ENCODE results near the gene REPS2. TPM values are rescaled to one million over a fixed set of nuclear protein-coding genes. Genes with fewer than 3 reads are reported as not detected.

The REPS2 gene
- total RNA-seq, 2 donors from 2014 or later: 30.7 to 46.5 TPM

DNA sequence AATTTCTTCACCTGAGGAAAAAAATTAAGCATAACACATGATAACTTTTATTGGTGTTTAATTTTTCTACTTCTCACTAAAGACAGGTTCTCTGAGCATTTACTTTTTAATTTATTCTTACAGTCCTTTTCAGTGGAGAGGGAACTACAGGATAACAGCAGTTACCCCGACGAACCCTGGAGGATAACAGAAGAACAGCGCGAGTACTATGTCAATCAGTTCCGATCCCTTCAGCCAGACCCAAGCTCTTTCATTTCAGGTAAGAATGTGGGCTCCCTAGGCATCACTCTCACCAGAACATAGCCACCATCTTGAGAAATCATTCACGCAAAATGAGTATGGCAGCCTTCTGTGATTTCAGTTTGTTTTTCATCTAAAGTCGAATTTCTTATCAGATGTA lies 100.8 kb downstream of the REPS2 start:
- H3K27me3 ChIP-seq (replicated peaks; ENCODE audit: insufficient read depth): no peaks in the 10 kb centered on the region
- H3K9me3 ChIP-seq: no peaks in the 10 kb centered on the region
- 75% methylated on average over 7 of the region's 7 CpGs for WGBS
- no peak overlapping the region for H3K4me3 ChIP-seq
- H3K4me1 ChIP-seq (replicated peaks): no peaks in the 10 kb centered on the region
- TF ChIP-seq POLR2A (IDR thresholded peaks at IDR 0.05) (no peak), CTCF (IDR thresholded peaks at IDR 0.05) (no peak), POLR2AphosphoS5 (IDR thresholded peaks at IDR 0.05) (no peak)
- DNase-seq (ENCODE audit: low spot score): no peak
- no peaks in the 10 kb centered on the region for H3K36me3 ChIP-seq
- no peak overlapping the region for H3K27ac ChIP-seq
- intact Hi-C loops (cut with DNase I): loop anchor here (10.0 kb wide), 1 partner anchor 222 kb away; no protein-coding TSS in a partner anchor

DNA sequence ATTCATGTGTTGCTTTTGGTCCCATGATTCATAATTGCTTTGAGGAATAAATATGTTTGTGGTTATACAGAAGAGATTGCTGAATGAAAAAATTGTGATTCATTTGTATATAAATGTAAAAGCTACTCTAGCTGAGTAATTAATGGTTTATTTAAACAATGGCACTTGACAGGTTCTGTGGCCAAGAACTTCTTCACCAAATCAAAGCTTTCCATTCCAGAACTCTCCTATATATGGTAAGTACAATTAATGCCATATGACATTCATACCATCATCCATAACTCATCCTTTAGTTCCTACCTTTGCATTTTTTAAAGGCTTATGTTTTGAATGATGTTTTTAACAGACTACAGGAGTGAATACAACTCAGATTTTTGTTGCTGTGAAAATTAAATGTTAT lies 105.8 kb downstream of the REPS2 start:
- no peaks in the 10 kb centered on the region for H3K9me3 ChIP-seq
- no peak overlapping the region for H3K27ac ChIP-seq
- no peaks in the 10 kb centered on the region for H3K4me1 ChIP-seq (replicated peaks)
- TF ChIP-seq CTCF (IDR thresholded peaks at IDR 0.05) (no peak), POLR2AphosphoS5 (IDR thresholded peaks at IDR 0.05) (no peak), POLR2A (IDR thresholded peaks at IDR 0.05) (no peak)
- no peak for DNase-seq (ENCODE audit: low spot score)
- H3K4me3 ChIP-seq: no peak overlapping the region
- H3K36me3 ChIP-seq: no peaks in the 10 kb centered on the region
- intact Hi-C loops (cut with DNase I): no loop called here
- H3K27me3 ChIP-seq (replicated peaks; ENCODE audit: insufficient read depth): no peaks in the 10 kb centered on the region

DNA sequence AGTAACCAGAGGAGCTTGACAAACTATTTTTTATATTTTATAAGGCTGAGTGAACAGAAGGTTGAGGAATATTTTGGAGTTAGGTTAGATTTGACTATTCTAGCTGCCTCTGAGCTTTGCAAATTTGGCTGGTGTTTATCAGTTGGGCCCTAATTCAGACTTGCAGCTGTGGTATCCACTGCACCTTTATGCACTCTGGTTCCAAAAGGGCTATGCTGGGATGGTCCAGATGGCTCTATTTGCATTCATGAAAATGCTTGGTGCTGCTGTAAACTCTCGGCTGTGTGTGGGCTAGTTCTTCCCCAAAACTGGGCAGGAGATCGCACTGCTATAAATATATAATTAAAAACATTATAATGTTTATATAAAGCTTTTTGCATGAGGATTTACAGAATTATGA lies 106.3 kb downstream of the REPS2 start:
- intact Hi-C loops (cut with DNase I): no loop called here
- DNase-seq (ENCODE audit: low spot score): no peak
- TF ChIP-seq CTCF (IDR thresholded peaks at IDR 0.05): no peak
- TF ChIP-seq POLR2A (IDR thresholded peaks at IDR 0.05): no peak
- TF ChIP-seq POLR2AphosphoS5 (IDR thresholded peaks at IDR 0.05): no peak
- H3K9me3 ChIP-seq: no peaks in the 10 kb centered on the region
- H3K27ac ChIP-seq: no peak overlapping the region
- no peaks in the 10 kb centered on the region for H3K4me1 ChIP-seq (replicated peaks)
- 21% methylated on average over 2 of the region's 2 CpGs for WGBS
- no peak overlapping the region for H3K4me3 ChIP-seq
- no peaks in the 10 kb centered on the region for H3K27me3 ChIP-seq (replicated peaks; ENCODE audit: insufficient read depth)
- H3K36me3 ChIP-seq: no peaks in the 10 kb centered on the region

GRCh38 chrX:17053502-17053901 lies 107.0 kb downstream of the REPS2 start:
- Histone ChIP-seq H3K27me3 (replicated peaks; ENCODE audit: insufficient read depth) (no peaks in the 10 kb centered on the region), H3K9me3 (no peaks in the 10 kb centered on the region), H3K4me3 (no peak overlapping the region), H3K27ac (no peak overlapping the region), H3K4me1 (replicated peaks) (no peaks in the 10 kb centered on the region), H3K36me3 (no peaks in the 10 kb centered on the region)
- WGBS: 17% methylated on average over 5 of the region's 5 CpGs
- no peak for DNase-seq (ENCODE audit: low spot score)
- TF ChIP-seq CTCF (IDR thresholded peaks at IDR 0.05) (no peak), POLR2A (IDR thresholded peaks at IDR 0.05) (no peak), POLR2AphosphoS5 (IDR thresholded peaks at IDR 0.05) (no peak)
- intact Hi-C loops (cut with DNase I): no loop called here

- 62% methylated on average over 2 of the region's 2 CpGs for WGBS
- TF ChIP-seq POLR2AphosphoS5 (IDR thresholded peaks at IDR 0.05) (no peak), CTCF (IDR thresholded peaks at IDR 0.05) (no peak), POLR2A (IDR thresholded peaks at IDR 0.05) (no peak)
- H3K9me3 ChIP-seq: no peaks in the 10 kb centered on the region
- no peaks in the 10 kb centered on the region for H3K36me3 ChIP-seq
- intact Hi-C loops (cut with DNase I): no loop called here
- no peak for DNase-seq (ENCODE audit: low spot score)
- H3K27ac ChIP-seq: no peak overlapping the region
- H3K4me1 ChIP-seq (replicated peaks): no peaks in the 10 kb centered on the region
- no peak overlapping the region for H3K4me3 ChIP-seq
- no peaks in the 10 kb centered on the region for H3K27me3 ChIP-seq (replicated peaks; ENCODE audit: insufficient read depth)
These were observed 110.6 kb downstream of the REPS2 start for GRCh38 chrX:17056868-17057608.
